Progenitor cell of endocrine pancreas (in vitro differentiated cells): ENCODE data around the gene FPR2. TPM values are rescaled to one million over a fixed set of nuclear protein-coding genes. Genes with fewer than 3 reads are reported as not detected.

Experiments used
- DNase-seq: peaks from one replicate; pipeline ENCODE4 v3.0.0; 2021; ENCODE audit warnings: low spot score; ENCODE audit not compliant: unreplicated experiment
- H3K27ac Mint-ChIP-seq: 2 replicates; pipeline ENCODE4 v1.8.0; 2021; ENCODE audit warnings: mild to moderate bottlenecking, moderate library complexity, mixed read lengths
- H3K27me3 Mint-ChIP-seq: 2 replicates; pipeline ENCODE4 v1.8.0; 2021; ENCODE audit warnings: mixed read lengths
- H3K36me3 Mint-ChIP-seq: 2 replicates; pipeline ENCODE4 v1.8.0; 2022; ENCODE audit warnings: mixed read lengths; ENCODE audit not compliant: insufficient read depth
- H3K4me1 Mint-ChIP-seq: 2 replicates; pipeline ENCODE4 v1.8.0; 2021; ENCODE audit warnings: low read depth, mixed read lengths
- H3K4me3 Mint-ChIP-seq: 2 replicates; pipeline ENCODE4 v1.8.0; 2021; ENCODE audit warnings: low read depth, mild to moderate bottlenecking, moderate library complexity, mixed read lengths
- H3K9me3 Mint-ChIP-seq: 2 replicates; pipeline ENCODE4 v1.8.0; 2021; ENCODE audit warnings: low read depth, mixed read lengths
- total RNA-seq: library from RNA; stranded (reverse); gene quantifications from 2 replicates; pipeline ENCODE4 v1.2.1, GENCODE V29; 2021
- TF ChIP-seq, protein P1 (sequence below): fragments of 200-600 bp; sonication (generic); IDR thresholded peaks from one replicate; pipeline ENCODE4 v1.5.0; 2021; ENCODE audit warnings: antibody characterized with exemption, mild to moderate bottlenecking; ENCODE audit not compliant: unreplicated experiment

The FPR2 gene
- total RNA-seq, 1 donor from 2014 or later: not detected

DNA sequence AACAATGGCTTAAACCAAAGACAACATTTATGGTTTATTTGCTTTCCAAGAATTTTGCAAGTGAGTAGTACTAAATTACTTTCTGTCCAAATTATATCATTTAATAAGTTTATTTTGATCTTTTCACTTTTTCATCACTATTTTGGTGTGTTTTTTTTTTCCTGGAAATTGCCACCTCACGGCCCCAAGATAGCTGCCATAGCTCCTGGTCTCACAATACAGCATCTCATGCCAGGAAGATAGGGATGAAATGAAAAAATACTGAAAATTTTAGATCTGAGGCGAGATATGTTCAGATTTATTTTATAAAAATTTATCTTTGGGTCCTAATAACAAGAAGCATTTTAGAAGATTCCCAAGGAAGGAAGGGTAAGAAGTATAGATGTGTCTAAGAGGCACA is 27.0 kb downstream of the FPR2 start:
- H3K9me3 Mint-ChIP-seq: peaks cover 6% of the 10 kb centered on the region
- no peaks in the 10 kb centered on the region for H3K36me3 Mint-ChIP-seq
- DNase-seq: no peak
- no peaks in the 10 kb centered on the region for H3K4me1 Mint-ChIP-seq
- TF ChIP-seq, protein P1, sequence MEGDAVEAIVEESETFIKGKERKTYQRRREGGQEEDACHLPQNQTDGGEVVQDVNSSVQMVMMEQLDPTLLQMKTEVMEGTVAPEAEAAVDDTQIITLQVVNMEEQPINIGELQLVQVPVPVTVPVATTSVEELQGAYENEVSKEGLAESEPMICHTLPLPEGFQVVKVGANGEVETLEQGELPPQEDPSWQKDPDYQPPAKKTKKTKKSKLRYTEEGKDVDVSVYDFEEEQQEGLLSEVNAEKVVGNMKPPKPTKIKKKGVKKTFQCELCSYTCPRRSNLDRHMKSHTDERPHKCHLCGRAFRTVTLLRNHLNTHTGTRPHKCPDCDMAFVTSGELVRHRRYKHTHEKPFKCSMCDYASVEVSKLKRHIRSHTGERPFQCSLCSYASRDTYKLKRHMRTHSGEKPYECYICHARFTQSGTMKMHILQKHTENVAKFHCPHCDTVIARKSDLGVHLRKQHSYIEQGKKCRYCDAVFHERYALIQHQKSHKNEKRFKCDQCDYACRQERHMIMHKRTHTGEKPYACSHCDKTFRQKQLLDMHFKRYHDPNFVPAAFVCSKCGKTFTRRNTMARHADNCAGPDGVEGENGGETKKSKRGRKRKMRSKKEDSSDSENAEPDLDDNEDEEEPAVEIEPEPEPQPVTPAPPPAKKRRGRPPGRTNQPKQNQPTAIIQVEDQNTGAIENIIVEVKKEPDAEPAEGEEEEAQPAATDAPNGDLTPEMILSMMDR: no peak
- no peak overlapping the region for H3K27ac Mint-ChIP-seq
- no peaks in the 10 kb centered on the region for H3K27me3 Mint-ChIP-seq
- H3K4me3 Mint-ChIP-seq: no peak overlapping the region

DNA sequence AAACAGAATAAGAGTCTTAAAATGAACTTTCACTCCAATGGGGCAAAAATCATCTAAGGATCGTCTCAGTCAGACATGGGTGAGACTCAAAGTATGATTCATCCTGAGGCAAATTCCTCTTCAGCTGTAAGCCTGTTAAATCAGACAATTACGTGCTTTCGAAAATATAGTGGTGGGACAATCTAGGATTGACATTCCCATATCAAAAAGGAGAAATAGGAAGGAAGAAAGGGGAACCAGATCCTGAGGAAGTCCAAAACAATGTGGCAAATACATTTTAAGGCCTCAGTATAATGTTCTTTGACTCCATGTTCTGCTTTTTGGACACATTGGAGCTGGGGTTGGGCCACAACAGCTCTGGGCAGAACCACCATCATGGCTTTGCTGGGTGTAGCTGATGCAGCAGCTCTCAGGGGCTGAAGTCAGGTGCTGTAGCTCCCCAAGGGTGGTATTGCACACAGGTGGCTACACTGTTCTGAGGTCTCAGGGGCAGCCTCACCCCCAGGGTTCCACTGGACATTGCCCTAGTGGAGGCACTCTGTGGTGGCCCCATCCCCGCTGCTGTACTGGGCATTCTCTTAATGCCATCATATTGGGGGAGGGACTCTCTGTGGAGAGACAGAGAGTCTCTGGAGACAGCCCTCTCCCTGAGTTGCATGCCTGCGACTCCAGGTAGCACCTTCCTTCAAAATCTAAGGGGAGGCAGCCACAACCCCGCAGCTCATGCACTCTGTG is 28.2 kb downstream of the FPR2 start:
- Mint-ChIP-seq H3K4me1 (no peaks in the 10 kb centered on the region), H3K36me3 (no peaks in the 10 kb centered on the region), H3K9me3 (peaks cover 10% of the 10 kb centered on the region), H3K4me3 (no peak overlapping the region), H3K27me3 (no peaks in the 10 kb centered on the region), H3K27ac (no peak overlapping the region)
- TF ChIP-seq, protein P1: no peak
- DNase-seq: no peak

DNA sequence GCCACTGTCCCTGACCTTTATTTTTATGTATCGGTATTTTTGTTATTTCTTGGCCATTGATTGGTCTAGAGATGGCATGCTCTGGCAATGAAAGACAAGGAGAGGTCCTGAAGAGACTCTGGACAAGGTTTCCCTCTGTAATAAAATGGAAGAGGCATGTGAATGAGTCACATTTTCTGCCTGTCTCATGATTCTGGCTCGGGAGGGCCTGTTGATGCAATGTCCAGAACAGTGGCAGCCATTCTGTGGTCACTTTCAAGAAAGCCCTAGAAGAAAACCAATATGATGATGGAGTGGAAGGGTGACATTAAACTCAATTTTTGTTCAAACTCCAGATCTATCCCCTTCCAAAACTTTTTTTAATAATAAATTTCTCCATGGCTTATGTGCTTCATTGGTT is 32.0 kb downstream of the FPR2 start:
- Mint-ChIP-seq H3K4me3 (no peak overlapping the region), H3K4me1 (no peaks in the 10 kb centered on the region), H3K27ac (no peak overlapping the region), H3K9me3 (peaks cover 17% of the 10 kb centered on the region), H3K27me3 (no peaks in the 10 kb centered on the region), H3K36me3 (no peaks in the 10 kb centered on the region)
- DNase-seq: no peak
- TF ChIP-seq, protein P1: no peak

DNA sequence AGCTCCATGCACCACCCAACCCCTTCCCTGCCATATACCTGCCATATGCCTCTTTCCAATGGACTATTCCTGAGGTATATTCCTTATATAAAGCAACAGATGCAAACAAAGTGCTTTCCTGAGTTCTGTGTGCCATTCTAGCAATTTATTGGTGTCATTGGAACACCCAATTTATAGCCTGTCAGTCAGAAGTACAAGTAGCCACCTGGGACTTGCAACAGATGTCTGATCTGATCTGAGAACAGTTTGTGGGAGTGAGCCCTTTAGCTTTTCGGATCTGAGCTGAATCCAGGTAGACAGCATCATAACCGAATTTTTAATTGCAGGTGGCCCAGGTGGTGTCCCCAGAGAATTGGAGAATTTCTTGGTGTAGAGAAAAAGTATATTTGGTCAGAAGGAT is 33.0 kb downstream of the FPR2 start:
- DNase-seq: no peak
- no peaks in the 10 kb centered on the region for H3K4me1 Mint-ChIP-seq
- no peak overlapping the region for H3K27ac Mint-ChIP-seq
- H3K4me3 Mint-ChIP-seq: no peak overlapping the region
- H3K27me3 Mint-ChIP-seq: no peaks in the 10 kb centered on the region
- TF ChIP-seq, protein P1: no peak
- H3K9me3 Mint-ChIP-seq: peaks cover 19% of the 10 kb centered on the region
- H3K36me3 Mint-ChIP-seq: no peaks in the 10 kb centered on the region

DNA sequence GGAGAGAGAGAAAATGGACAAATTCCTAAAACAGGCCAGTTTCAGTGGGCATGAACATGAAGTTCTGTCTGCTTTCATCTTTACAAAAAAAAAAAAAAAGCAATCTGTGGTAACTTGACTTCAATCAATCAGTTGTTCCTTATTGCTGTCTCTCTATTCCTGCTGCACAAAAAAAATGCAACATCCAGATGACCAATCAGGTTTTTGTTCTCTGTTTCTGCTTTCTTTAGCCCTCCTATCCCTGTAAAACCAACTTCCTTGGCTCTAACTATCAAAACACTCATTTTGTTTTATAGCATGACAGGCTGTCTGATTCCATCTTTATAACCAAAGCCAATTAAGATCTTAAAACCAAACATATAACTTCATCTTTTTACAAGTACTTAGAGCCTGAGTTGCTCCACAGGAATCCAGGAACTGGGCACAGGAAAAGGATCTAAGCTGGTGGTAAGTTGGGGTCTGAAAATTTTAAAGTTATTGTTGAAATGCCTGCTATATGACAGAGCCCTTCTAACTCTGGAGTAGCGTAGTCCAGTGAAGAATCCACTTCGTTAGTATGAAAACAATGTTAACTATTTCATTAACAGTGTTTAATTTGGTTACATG is 34.0 kb downstream of the FPR2 start, which contains the start of gene FPR3:
FPR3 (plus strand) TSS at position 273 of the 606 bp plus-strand sequence. CDS start 28,592 bp downstream, outside the sequence.
- Mint-ChIP-seq H3K4me3 (no peak within 1 kb of the TSS), H3K4me1 (no peaks in the 10 kb centered on the region), H3K36me3 (no peaks in the 10 kb centered on the region), H3K9me3 (peaks cover 23% of the 10 kb centered on the region), H3K27ac (no peak within 1 kb of the TSS), H3K27me3 (no peaks in the 10 kb centered on the region)
- TF ChIP-seq, protein P1: no peak
- no peak for DNase-seq
